ENCODE measurements around the gene HTT. TPM values are rescaled to one million over a fixed set of nuclear protein-coding genes. Genes with fewer than 3 reads are reported as not detected.
A peak's percentile ranks its signal among the peaks of the same experiment; 100 is the strongest.

The HTT gene
- total and polyA plus RNA-seq, 9 of the 15 experiments (the other 6 are each of a cell fraction or from before 2014, with no cell fraction given), result 0.66 to 31.6 (median 14.7) TPM

DNA sequence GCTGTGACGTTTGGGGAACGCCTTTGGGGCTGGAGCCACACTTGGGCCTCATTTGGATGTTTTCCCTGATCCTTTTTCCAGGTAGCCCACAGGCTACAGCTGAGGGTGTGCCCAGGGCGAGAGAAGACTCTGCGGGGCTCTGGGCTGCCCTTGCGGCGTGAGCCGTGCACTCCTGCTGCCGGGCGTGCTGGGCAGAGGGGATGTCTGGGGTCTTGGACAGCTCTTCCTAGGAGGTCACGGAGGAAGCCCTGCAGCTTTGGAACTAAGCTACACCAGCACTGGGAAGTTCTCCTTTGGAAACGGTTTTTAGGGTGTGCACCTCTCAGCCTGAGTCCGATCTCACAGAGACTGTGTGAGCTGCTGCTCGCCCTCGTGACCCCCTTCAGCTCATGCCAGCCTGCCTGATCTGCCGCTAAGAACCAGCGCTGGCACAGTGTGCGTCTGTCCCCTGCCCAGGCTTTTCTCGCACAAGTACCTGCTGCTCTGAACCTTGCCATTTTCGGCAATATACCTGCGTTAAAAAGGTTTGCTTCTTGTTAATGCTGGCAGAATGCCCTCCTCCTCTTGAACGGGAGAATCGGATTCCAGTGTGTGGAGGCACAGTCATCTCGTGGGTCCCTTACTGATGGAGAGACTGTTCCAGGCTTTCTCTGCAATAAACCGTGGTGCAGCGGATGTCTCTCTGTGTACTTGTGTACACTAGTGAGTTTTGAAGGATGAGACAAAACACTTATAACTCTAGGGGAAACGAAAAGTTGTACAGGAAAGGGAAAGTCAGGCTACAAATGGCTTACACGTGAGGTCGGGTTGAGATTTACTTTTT lies 188.8 kb downstream of the HTT start (continued):
- TF ChIP-seq, protein P1, sequence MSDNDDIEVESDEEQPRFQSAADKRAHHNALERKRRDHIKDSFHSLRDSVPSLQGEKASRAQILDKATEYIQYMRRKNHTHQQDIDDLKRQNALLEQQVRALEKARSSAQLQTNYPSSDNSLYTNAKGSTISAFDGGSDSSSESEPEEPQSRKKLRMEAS (CRISPR knock-in tag; IDR thresholded peaks at IDR 0.05), result no peak
- TF ChIP-seq EZH2 (IDR thresholded peaks at IDR 0.05; ENCODE audit: borderline replicate concordance, low read depth, low read length), result peak; percentile 91; the same call in 1 of the 2 replicates
- TF ChIP-seq CBX2 (IDR thresholded peaks at IDR 0.05; ENCODE audit: insufficient read depth, low read length, poor library complexity, severe bottlenecking), result peak; percentile 77
- TF ChIP-seq, protein P2, sequence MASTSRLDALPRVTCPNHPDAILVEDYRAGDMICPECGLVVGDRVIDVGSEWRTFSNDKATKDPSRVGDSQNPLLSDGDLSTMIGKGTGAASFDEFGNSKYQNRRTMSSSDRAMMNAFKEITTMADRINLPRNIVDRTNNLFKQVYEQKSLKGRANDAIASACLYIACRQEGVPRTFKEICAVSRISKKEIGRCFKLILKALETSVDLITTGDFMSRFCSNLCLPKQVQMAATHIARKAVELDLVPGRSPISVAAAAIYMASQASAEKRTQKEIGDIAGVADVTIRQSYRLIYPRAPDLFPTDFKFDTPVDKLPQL (IDR thresholded peaks at IDR 0.05; ENCODE audit: extremely low read depth, insufficient read length), result no peak

DNA sequence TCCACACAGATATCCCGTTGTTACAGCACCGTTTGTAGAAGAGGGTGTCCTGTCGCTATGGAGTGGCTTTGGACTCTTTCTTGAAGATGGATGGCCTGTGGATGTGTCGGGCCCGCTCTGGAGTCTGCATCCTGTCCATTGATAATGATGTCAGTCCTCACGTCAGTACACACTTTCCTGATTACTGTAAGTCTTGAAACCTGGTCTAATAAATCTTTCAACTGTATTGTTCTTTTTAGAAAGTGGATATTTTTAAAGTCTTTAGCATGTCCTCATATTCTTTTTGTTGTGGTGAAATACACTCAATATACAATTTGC lies 189.4 kb downstream of the HTT start:
- in situ Hi-C loops (cut with MboI), result no loop called here
- Histone ChIP-seq H3K4me3 (no peak overlapping the region), H3K9me3 (replicated peaks; ENCODE audit: control insufficient read depth, insufficient read depth, low read depth, low read length) (no peaks in the 10 kb centered on the region), H3K4me2 (ENCODE audit: insufficient read depth, low read length) (peak overlapping the region; percentile 7; the same call in 1 of the 2 replicates), H3K9ac (ENCODE audit: insufficient read depth in 1 of 2, low read depth in 2 of 2, low read length in 2 of 2) (no peak overlapping the region), H3K27me3 (ENCODE audit: control insufficient read depth in 2 of 2, insufficient read depth in 2 of 2, low read length in 2 of 2) (peaks cover 44 to 81% of the 10 kb centered on the region in 2 experiments), H3K9me1 (ENCODE audit: control insufficient read depth, insufficient read depth, low read length) (no peaks in the 10 kb centered on the region), H4K20me1 (replicated peaks; ENCODE audit: control insufficient read depth, insufficient read depth, low read length) (peaks cover 5% of the 10 kb centered on the region; the same call in 1 of the 2 replicates), H3K4me1 (replicated peaks in 1 of 2; ENCODE audit: control insufficient read depth in 2 of 2, insufficient read depth in 2 of 2, low read length in 2 of 2) (peaks cover 0 to 13% of the 10 kb centered on the region in 2 experiments; a peak in 2 of 5 replicates), H3K36me3 (ENCODE audit: control insufficient read depth, insufficient read depth, low read length) (no peaks in the 10 kb centered on the region), H2AFZ (ENCODE audit: low read depth, low read length) (0 out of 2 replicates have a peak overlapping the region, but pooled peaks have one; percentile 33), H3K79me2 (ENCODE audit: control insufficient read depth, insufficient read depth, low read length) (no peaks in the 10 kb centered on the region), H3K27ac (ENCODE audit: extremely low read depth, low read depth, low read length) (no peak overlapping the region)
- WGBS (ENCODE audit: insufficient coverage, low coverage, missing lambda C conversion rate), result 4% methylated on average over 6 of the region's 6 CpGs
- CTCF ChIA-PET (ENCODE audit: low intra/inter-chr PET ratio), result no interaction called here
- intact Hi-C loops (cut with micrococcal nuclease), result no loop called here
- POLR2A ChIA-PET, result interaction anchor here (1.5 kb wide), 1 partner anchor 13 kb away, joined by 4 read pairs; no protein-coding TSS in a partner anchor
- TF ChIP-seq, protein P3, sequence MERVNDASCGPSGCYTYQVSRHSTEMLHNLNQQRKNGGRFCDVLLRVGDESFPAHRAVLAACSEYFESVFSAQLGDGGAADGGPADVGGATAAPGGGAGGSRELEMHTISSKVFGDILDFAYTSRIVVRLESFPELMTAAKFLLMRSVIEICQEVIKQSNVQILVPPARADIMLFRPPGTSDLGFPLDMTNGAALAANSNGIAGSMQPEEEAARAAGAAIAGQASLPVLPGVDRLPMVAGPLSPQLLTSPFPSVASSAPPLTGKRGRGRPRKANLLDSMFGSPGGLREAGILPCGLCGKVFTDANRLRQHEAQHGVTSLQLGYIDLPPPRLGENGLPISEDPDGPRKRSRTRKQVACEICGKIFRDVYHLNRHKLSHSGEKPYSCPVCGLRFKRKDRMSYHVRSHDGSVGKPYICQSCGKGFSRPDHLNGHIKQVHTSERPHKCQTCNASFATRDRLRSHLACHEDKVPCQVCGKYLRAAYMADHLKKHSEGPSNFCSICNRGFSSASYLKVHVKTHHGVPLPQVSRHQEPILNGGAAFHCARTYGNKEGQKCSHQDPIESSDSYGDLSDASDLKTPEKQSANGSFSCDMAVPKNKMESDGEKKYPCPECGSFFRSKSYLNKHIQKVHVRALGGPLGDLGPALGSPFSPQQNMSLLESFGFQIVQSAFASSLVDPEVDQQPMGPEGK (CRISPR knock-in tag; IDR thresholded peaks at IDR 0.05; ENCODE audit: borderline replicate concordance), result no peak
- TF ChIP-seq MEIS2 (IDR thresholded peaks at IDR 0.05; ENCODE audit: partially characterized antibody) (peak; percentile 24), ATF1 (CRISPR knock-in tag; IDR thresholded peaks at IDR 0.05) (no peak), ATF1 (tag; IDR thresholded peaks at IDR 0.05) (peak; percentile 47), CBX8 (IDR thresholded peaks at IDR 0.05; ENCODE audit: borderline replicate concordance, extremely low read depth, low read depth, low read length, poor library complexity, severe bottlenecking) (peak; percentile 1), CREM (IDR thresholded peaks at IDR 0.05; ENCODE audit: low read depth) (peak; percentile 67), CREB1 (IDR thresholded peaks at IDR 0.05) (0 out of 2 replicates have a peak, but pooled peaks have one; percentile 48), CREB1 (CRISPR knock-in tag; IDR thresholded peaks at IDR 0.05) (no peak)
- TF ChIP-seq, protein P4, sequence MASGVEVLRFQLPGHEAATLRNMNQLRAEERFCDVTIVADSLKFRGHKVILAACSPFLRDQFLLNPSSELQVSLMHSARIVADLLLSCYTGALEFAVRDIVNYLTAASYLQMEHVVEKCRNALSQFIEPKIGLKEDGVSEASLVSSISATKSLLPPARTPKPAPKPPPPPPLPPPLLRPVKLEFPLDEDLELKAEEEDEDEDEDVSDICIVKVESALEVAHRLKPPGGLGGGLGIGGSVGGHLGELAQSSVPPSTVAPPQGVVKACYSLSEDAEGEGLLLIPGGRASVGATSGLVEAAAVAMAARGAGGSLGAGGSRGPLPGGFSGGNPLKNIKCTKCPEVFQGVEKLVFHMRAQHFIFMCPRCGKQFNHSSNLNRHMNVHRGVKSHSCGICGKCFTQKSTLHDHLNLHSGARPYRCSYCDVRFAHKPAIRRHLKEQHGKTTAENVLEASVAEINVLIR (CRISPR knock-in tag; IDR thresholded peaks at IDR 0.05), result no peak
- no TSS peak for BruUV-seq (replicated peaks)
- FAIRE-seq (peak; percentile 11), ATAC-seq (peak; percentile 50; the same call in 1 of the 3 replicates), DNase-seq (ENCODE audit: extremely low read depth in 1 of 4, low spot score in 3 of 4) (no peak)
